Lower leg skin (tissue), 3 donors: Measurements from ENCODE around the gene PRPF18.

Experiments
- CTCF ChIP-seq, 3 donors: fragments of 450-650 bp; IDR thresholded peaks; one replicate each; pipeline ENCODE4 v1.5.1; 2016; ENCODE audit warnings: antibody characterized with exemption in 3 of 3, mild to moderate bottlenecking in 3 of 3, moderate library complexity in 2 of 3
- POLR2A ChIP-seq, 2 donors: fragments of 450-650 bp; IDR thresholded peaks; one replicate each; pipeline ENCODE4 v1.6.1; 2016 to 2017; ENCODE audit warnings: antibody characterized with exemption in 2 of 2, mild to moderate bottlenecking in 1 of 2, moderate library complexity in 1 of 2

GRCh38 chr10:13632884-13633440, 46.2 kb downstream of the PRPF18 start:
- TF ChIP-seq CTCF (IDR thresholded peaks at IDR 0.05) (no peak), POLR2A (IDR thresholded peaks at IDR 0.05) (no peak)
